Suprapubic skin (tissue), 4 donors: ENCODE data around the gene C1QTNF8.

Experiments
- CTCF ChIP-seq, 2 donors: fragments of 200-600 bp in 1 of 2; fragments of 450-650 bp in 1 of 2; sonication (generic) in 1 of 2; IDR thresholded peaks; one replicate each; pipeline ENCODE4 v1.5.1; 2016 to 2019; ENCODE audit warnings: antibody characterized with exemption in 2 of 2, mild to moderate bottlenecking in 1 of 2, moderate library complexity in 1 of 2
- POLR2A ChIP-seq, 2 donors: fragments of 450-650 bp; IDR thresholded peaks; one replicate each; pipeline ENCODE4 v1.6.1; 2017; ENCODE audit warnings: antibody characterized with exemption in 2 of 2, mild to moderate bottlenecking in 2 of 2, moderate library complexity in 2 of 2
- POLR2AphosphoS5 ChIP-seq, 3 donors: sonication (generic); formaldehyde crosslinking; IDR thresholded peaks; one replicate each; pipeline ENCODE4 v1.6.1; 2017; ENCODE audit warnings: antibody characterized with exemption in 3 of 3

GRCh38 chr16:1131378-1131994 is 35.4 kb upstream of the C1QTNF8 start:
- no peak for TF ChIP-seq POLR2A (IDR thresholded peaks at IDR 0.05)
- no peak for TF ChIP-seq CTCF (IDR thresholded peaks at IDR 0.05)
- TF ChIP-seq POLR2AphosphoS5 (IDR thresholded peaks at IDR 0.05): no peak
